MM.1S (cell line): ENCODE data around the gene UTF1.

Experiments
- DNase-seq: peaks from one replicate; pipeline ENCODE4 v3.0.0-alpha.2; 2015
- H2AFZ ChIP-seq: fragments of 300-600 bp; sonication (generic); 2 replicates; pipeline ENCODE4 v1.6.0; 2016; ENCODE audit warnings: antibody characterized with exemption, low read length
- H3F3A ChIP-seq: fragments of 300-600 bp; sonication (generic); 2 replicates; pipeline ENCODE4 v1.6.1; 2016; ENCODE audit warnings: mild to moderate bottlenecking, antibody characterized with exemption, low read length, moderate library complexity, mixed read lengths; ENCODE audit not compliant: insufficient read depth
- H3K27ac ChIP-seq: fragments of 300-600 bp; sonication (generic); 2 replicates; pipeline ENCODE4 v1.5.1; 2016; ENCODE audit warnings: mild to moderate bottlenecking, low read length
- H3K27me3 ChIP-seq: fragments of 300-600 bp; sonication (generic); replicated peaks from 2 replicates; pipeline ENCODE4 v1.6.0; 2016; ENCODE audit warnings: low read length; ENCODE audit not compliant: insufficient read depth
- H3K36me3 ChIP-seq: fragments of 300-600 bp; sonication (generic); replicated peaks from 2 replicates; pipeline ENCODE4 v1.6.1; 2016; ENCODE audit warnings: mild to moderate bottlenecking, low read length, mixed read lengths; ENCODE audit not compliant: insufficient read depth
- H3K4me1 ChIP-seq: fragments of 300-600 bp; sonication (generic); 2 replicates; pipeline ENCODE4 v1.6.1; 2016; ENCODE audit warnings: low read length, mixed read lengths
- H3K4me2 ChIP-seq: fragments of 300-600 bp; sonication (generic); 2 replicates; pipeline ENCODE4 v1.6.0; 2016; ENCODE audit warnings: low read depth, low read length
- H3K4me3 ChIP-seq: fragments of 300-600 bp; sonication (generic); 2 replicates; pipeline ENCODE4 v1.5.1; 2016; ENCODE audit warnings: low read length, mixed read lengths
- H3K79me2 ChIP-seq: fragments of 300-600 bp; sonication (generic); 2 replicates; pipeline ENCODE4 v1.6.1; 2016; ENCODE audit warnings: mixed run types, low read length, mixed read lengths
- H3K9ac ChIP-seq: fragments of 300-600 bp; sonication (generic); 2 replicates; pipeline ENCODE4 v1.6.1; 2016; ENCODE audit warnings: low read length, mixed read lengths
- H3K9me2 ChIP-seq: fragments of 300-600 bp; sonication (generic); replicated peaks from 2 replicates; pipeline ENCODE4 v1.6.1; 2016; ENCODE audit warnings: mild to moderate bottlenecking, low read length, mixed read lengths; ENCODE audit not compliant: insufficient read depth
- H3K9me3 ChIP-seq: fragments of 300-600 bp; sonication (generic); replicated peaks from 2 replicates; pipeline ENCODE4 v1.6.1; 2016; ENCODE audit warnings: mild to moderate bottlenecking, low read length, mixed read lengths; ENCODE audit not compliant: insufficient read depth
- H4K20me1 ChIP-seq: fragments of 300-600 bp; sonication (generic); 2 replicates; pipeline ENCODE4 v1.6.1; 2016; ENCODE audit warnings: mild to moderate bottlenecking, low read length, moderate library complexity, mixed read lengths; ENCODE audit not compliant: insufficient read depth
- EZH2 ChIP-seq: fragments of 300-600 bp; sonication (generic); optimal IDR thresholded peaks from 2 replicates; pipeline ENCODE3; 2017; ENCODE audit warnings: low read depth, mild to moderate bottlenecking, antibody characterized with exemption, low read length, mixed read lengths
- EZH2phosphoT487 ChIP-seq: fragments of 300-600 bp; sonication (generic); IDR thresholded peaks from 2 replicates; pipeline ENCODE4 v1.6.1; 2018; ENCODE audit warnings: antibody characterized with exemption, low read length
- TF ChIP-seq, protein P1 (sequence below): fragments of 300-600 bp; sonication (generic); IDR thresholded peaks from 2 replicates; pipeline ENCODE4 v1.5.1; 2016; ENCODE audit warnings: antibody characterized with exemption, low read length, mixed read lengths

The UTF1 gene

DNA sequence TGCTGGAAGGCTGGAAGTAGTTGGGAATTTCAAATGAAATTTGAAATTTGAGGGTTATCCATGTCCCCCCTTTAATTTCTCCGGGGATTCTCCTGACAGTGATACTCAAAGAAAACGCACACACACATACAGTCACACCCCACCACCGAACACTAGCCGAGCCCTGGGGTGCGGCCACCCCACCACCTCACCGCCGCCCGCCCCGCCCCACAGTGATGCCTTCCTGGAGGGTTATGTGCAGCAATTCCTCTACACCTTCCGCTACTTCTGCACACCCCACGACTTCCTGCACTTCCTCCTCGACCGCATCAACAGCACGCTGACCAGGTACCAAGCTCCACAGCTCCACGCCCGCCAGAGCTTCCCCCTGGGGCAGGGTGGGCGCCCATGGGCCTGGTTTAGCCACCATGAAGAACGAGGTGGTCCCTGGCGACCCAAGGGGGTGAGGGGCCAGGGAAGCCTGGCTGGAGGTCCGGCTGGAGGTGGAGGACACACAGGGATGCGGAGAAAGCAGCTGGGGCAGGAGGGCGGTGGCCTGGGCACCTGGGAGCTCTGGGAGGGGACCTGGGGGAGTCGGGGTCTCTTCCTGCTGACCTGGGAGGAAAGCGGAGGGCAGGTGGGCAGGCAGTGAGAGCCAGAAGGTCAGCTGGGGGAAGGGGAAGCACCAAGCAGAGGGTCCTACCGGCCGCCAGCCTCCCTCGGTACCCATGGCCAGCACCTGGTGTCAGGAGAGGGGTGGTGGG, 19.4 kb upstream of the UTF1 start:
- Histone ChIP-seq H3K36me3 (no peaks in the 10 kb centered on the region), H2AFZ (no peak overlapping the region), H3K4me3 (no peak overlapping the region), H3K9ac (no peak overlapping the region), H3F3A (no peaks in the 10 kb centered on the region), H3K27ac (no peak overlapping the region), H3K9me3 (no peaks in the 10 kb centered on the region), H3K27me3 (peaks cover 28% of the 10 kb centered on the region), H3K79me2 (no peaks in the 10 kb centered on the region), H3K4me2 (no peak overlapping the region), H4K20me1 (no peaks in the 10 kb centered on the region), H3K9me2 (no peaks in the 10 kb centered on the region), H3K4me1 (no peaks in the 10 kb centered on the region)
- DNase-seq: no peak
- no peak for TF ChIP-seq EZH2
- TF ChIP-seq, protein P1, sequence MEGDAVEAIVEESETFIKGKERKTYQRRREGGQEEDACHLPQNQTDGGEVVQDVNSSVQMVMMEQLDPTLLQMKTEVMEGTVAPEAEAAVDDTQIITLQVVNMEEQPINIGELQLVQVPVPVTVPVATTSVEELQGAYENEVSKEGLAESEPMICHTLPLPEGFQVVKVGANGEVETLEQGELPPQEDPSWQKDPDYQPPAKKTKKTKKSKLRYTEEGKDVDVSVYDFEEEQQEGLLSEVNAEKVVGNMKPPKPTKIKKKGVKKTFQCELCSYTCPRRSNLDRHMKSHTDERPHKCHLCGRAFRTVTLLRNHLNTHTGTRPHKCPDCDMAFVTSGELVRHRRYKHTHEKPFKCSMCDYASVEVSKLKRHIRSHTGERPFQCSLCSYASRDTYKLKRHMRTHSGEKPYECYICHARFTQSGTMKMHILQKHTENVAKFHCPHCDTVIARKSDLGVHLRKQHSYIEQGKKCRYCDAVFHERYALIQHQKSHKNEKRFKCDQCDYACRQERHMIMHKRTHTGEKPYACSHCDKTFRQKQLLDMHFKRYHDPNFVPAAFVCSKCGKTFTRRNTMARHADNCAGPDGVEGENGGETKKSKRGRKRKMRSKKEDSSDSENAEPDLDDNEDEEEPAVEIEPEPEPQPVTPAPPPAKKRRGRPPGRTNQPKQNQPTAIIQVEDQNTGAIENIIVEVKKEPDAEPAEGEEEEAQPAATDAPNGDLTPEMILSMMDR: no peak
- no peak for TF ChIP-seq EZH2phosphoT487

DNA sequence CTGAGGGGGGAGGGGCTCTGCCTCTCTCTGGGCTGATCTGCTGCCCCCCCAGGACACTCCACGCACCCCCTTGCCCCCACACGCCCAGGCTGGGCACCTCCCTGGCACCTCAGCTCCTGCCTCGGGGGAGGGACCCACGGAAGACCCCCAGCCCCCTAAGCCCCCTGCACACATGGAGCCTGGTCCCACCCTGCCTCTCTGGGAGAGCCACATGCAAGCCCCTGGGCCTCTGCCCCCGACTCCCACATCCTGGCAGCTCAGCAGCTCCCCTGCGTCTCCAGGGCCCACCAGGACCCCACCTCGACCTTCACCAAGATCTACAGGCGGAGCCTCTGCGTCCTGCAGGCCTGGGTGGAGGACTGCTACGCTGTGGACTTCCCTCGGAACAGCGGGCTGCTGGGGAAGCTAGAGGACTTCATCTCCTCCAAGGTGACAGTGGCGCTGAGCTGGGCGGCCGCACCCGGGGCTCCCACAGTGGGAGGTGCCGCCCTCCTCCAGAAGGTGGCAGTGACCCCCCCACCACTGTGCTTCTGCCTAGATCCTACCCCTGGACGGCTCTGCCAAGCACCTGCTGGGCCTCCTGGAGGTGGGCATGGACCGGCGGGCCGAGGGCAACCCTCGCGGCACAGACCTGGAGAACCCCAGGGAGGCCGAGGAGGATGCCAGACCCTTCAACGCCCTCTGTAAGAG, 18.7 kb upstream of the UTF1 start:
- H3K9ac ChIP-seq: no peak overlapping the region
- TF ChIP-seq, protein P1: no peak
- no peak for TF ChIP-seq EZH2phosphoT487
- TF ChIP-seq EZH2: no peak
- H3K4me2 ChIP-seq: no peak overlapping the region

GRCh38 chr10:133211959-133212852, 17.8 kb upstream of the UTF1 start:
- no peaks in the 10 kb centered on the region for H3K9me2 ChIP-seq

More for the DNA sequence above, 18.7 kb upstream of the UTF1 start:
- no peaks in the 10 kb centered on the region for H3K4me1 ChIP-seq
- no peak overlapping the region for H3K4me3 ChIP-seq
- H3K79me2 ChIP-seq: no peaks in the 10 kb centered on the region
- H3K36me3 ChIP-seq: no peaks in the 10 kb centered on the region
- no peak overlapping the region for H2AFZ ChIP-seq
- peaks cover 32% of the 10 kb centered on the region for H3K27me3 ChIP-seq
- no peaks in the 10 kb centered on the region for H3K9me2 ChIP-seq
- no peaks in the 10 kb centered on the region for H3K9me3 ChIP-seq
- H4K20me1 ChIP-seq: no peaks in the 10 kb centered on the region
- no peaks in the 10 kb centered on the region for H3F3A ChIP-seq
- no peak overlapping the region for H3K27ac ChIP-seq
- DNase-seq: no peak

More at GRCh38 chr10:133211959-133212852, 17.8 kb upstream of the UTF1 start:
- Histone ChIP-seq H3K27me3 (peaks cover 29% of the 10 kb centered on the region), H4K20me1 (no peaks in the 10 kb centered on the region), H2AFZ (no peak overlapping the region), H3K36me3 (no peaks in the 10 kb centered on the region), H3K4me2 (no peak overlapping the region), H3K9me3 (no peaks in the 10 kb centered on the region), H3K4me1 (no peaks in the 10 kb centered on the region), H3K9ac (no peak overlapping the region), H3K4me3 (no peak overlapping the region), H3K79me2 (no peaks in the 10 kb centered on the region), H3F3A (no peaks in the 10 kb centered on the region), H3K27ac (no peak overlapping the region)
- TF ChIP-seq, protein P1: no peak
- TF ChIP-seq EZH2phosphoT487 (no peak), EZH2 (no peak)
- DNase-seq: no peak
